ENCODE data around the gene MAPKAPK2.

Gene MAPKAPK2

DNA sequence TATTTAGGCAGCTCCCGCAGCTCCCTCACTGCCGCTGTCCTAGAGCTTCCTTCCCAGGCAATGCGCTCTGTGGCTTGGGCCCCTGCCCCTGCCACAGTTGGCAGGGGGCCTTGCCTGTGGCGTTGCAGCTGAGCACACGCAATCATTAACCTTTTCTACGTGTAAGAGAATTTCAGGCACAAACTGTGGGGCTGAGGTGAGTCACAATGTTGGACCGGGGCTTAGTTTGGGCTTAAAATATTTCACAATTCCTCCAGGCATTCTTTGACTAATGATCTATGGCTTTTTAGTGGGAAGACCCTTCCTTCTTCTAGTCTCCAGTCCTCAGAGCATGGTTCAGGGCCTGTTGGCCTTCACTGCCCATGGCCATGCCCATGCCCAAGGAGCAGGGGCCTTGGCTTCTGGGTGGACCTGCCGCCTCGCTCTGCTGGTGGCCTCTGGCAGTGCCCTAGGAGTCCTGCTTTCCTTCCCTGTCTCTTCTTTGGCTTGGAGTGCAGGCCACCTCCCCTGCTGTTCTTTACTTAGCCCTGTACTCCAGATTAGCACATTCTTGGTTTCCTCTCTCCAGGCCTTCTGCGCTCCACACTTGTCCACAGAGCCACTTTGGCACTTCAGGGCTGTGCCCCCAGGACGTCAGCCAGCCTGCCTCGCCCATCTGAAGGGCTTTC is 39.2 kb downstream of the MAPKAPK2 start:
- DNase-seq: no peak

DNA sequence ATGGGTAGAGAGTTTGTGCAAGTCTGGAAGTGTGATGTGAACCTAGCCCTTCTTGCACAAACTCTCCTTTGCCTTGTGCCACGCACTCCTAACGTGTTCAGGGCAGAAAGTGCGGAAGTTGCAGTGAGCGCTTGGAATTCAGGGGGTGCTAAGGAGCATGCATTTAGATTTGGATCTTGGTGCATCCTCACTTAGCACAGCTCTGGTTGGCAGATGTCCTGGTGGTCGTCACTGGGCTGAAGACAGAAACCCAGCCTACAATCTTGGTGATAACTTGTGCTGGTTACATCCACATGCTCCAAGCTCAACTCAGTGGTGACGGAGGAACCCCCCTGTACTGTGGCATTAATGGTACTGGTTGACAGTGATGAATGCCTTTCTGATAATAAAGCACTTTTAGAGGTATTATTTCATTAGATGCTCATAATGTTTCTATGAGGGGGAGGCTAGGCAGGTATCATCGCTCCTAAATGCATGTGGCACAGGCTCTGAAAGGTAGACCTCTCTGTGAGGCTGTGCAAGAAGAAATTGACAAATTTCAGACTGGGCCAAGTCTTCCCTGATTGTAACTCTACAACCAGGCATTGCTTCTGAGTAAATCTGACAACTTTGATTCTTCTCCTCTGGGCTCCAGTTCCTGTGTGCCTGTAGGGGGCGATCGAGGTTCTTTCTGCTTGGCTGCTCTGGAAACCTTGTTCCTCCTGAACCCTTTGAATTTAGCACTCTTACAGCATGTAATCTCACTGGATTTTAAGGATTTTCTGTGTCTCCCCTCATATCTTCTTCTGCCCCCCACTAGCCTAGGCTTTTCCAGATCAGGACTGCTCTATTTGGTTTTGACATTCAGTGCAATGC is 40.6 kb downstream of the MAPKAPK2 start:
- peak; percentile 79 for DNase-seq

- DNase-seq: no peak
Measured at GRCh38 chr1:206727981-206728696, 43.4 kb downstream of the MAPKAPK2 start.

DNA sequence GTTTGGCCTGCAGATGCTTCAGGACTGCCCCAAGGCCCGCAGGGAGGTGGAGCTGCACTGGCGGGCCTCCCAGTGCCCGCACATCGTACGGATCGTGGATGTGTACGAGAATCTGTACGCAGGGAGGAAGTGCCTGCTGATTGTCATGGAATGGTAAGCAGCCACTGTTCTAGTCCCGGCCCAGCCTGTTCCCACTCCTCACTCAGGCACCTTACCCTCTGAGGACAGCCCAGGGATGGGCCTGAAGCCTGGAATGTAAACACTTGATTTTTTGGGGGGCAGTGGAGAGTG is 43.9 kb downstream of the MAPKAPK2 start:
- no peak for DNase-seq

DNA sequence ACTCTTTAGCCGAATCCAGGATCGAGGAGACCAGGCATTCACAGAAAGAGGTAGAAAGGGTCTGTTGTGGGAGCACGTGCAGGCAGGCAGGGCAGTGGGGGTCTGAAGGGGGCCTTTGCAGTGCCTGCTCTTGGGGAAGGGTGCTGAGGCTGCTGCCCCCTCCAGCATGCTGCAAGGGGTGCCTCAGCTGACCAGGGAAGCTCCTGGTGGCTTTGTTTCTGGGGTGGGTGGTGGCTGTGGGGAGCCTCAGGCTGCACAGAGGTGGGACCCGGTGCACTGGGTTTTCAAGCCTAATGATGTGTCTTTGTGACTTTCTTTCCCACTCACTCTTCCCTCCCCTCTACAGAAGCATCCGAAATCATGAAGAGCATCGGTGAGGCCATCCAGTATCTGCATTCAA is 44.3 kb downstream of the MAPKAPK2 start:
- no peak for DNase-seq

DNA sequence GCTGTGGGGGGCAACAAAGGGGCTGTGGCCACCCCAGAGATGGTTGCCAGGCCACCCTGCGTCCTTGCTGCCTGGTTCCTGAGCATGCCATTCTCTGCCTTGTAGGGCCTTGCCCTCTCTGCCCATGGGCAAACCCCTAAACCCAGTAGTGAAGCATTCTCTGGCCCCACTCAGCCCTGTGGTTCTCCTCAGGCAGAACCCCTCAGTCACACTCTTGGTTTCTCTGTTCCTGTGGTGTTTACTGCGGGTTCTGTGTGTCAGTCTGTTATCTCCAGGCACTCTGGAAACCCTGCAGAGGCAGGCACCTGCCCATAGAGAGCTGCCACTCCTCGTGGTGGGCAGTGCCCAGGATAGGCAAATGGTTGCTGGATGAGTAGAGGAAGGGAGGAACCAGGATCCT is 44.8 kb downstream of the MAPKAPK2 start:
- no peak for DNase-seq

DNA sequence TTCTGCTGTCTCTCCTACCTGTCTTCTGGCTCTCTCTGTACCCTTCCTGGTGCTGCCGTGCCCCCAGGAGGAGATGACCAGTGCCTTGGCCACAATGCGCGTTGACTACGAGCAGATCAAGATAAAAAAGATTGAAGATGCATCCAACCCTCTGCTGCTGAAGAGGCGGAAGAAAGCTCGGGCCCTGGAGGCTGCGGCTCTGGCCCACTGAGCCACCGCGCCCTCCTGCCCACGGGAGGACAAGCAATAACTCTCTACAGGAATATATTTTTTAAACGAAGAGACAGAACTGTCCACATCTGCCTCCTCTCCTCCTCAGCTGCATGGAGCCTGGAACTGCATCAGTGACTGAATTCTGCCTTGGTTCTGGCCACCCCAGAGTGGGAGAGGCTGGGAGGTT is 47.8 kb downstream of the MAPKAPK2 start:
- DNase-seq: no peak

DNA sequence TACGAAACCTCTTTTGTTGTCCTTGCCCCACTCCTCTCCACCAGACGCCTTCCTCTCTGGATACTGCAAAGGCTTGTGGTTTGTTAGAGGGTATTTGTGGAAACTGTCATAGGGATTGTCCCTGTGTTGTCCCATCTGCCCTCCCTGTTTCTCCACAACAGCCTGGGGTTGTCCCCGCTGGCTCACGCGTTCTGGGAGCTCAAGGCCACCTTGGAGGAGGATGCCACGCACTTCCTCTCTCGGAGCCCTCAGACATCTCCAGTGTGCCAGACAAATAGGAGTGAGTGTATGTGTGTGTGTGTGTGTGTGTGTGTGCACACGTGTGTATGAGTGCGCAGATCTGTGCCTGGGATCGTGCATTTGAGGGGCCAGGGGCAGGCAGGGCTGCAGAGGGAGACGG is 48.3 kb downstream of the MAPKAPK2 start:
- DNase-seq: no peak

DNA sequence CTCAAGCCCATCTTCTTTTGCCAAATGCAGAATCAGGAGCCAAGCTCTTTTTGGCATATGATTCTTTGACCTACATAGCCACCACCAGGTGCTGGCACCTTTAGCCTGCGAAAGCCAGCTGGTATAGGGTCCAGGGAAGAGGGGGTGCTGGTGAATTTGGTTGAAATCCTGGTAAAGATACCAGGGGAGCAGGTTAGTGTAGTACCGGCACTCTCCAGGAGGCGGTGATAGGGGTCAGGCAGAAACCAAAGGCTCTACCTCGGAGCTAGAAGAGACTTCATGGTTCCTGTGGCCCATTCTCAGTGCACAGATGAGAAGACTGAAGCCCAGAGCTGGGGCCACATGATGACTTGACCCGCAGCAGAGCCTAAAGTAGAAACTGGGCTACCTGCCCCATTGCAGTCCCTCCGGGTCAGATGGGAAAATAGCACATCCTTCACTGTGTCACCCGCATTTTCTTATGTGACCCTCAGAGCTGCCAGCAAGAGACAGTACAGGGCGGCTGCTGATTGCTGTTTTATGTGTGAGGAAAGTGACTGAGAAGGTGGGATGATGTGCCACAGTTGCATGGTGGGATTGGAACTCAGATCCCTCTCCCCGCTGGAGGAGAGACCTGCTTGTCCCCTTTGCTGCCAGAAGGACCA is 49.9 kb downstream of the MAPKAPK2 start:
- DNase-seq: peak; percentile 86

DNA sequence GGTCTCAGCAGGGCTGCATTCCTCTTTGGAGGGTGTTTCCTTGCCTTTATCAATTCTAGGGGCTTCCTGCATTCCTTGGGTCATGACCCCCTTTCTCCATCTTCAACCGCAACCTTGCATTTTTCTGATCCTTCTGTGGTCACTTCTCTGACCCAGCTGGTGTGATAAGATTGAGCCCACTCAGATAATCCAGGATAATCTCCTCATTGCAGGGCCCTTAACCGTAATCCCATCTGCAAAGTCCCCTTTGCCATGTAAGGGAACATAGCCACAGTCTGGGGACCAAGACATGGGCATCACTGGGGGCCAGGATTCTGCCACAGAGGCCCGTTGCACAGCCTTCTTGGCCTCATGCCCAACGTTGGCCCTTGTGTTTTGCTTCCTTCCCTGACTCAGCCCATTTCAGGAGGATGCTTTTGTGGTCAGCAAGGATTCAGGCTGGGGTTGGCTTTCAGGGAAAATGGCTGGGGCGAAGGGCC is 50.9 kb downstream of the MAPKAPK2 start:
- DNase-seq: no peak

DNA sequence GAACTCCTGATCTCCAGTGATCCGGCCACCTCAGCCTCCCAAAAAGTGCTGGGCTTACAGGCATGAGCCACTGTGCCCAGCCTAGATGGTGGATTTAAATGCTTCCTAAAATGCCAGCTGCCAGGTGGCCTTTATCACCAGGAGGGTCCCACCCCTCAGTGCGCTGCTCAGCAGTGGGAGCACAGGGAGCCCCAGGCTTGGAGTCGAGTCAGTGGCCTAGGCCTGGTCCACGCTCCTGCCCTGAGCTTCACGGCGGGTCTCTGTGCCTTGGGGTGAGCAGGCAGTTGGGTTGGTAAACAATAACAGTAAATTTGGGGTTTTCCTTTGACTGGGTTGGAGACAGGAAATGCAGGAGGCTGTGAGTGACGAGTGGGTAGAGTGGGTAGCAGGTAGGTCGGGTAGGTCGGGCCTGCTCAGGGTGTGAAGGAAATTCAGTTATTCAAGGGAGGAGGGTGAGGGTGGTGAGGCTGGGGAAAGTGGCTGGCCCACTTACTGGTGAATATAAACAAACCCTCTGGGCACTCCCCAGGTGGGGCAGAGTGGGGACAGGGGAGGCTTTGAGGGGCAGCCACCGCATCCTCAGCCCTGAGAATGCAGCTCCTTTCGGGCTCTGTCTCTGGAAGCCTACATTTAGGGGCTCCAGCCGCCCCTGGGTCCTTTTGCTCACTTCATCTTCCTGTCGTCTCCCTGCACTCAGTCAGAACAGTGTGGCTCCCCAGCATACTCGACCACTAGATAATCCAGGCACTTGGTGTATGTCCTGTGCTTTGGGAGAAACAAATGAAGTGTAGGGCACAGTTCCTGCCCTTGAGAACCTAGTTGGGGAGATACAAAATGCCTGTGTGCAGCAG is 52.4 kb downstream of the MAPKAPK2 start:
- no peak for DNase-seq

DNA sequence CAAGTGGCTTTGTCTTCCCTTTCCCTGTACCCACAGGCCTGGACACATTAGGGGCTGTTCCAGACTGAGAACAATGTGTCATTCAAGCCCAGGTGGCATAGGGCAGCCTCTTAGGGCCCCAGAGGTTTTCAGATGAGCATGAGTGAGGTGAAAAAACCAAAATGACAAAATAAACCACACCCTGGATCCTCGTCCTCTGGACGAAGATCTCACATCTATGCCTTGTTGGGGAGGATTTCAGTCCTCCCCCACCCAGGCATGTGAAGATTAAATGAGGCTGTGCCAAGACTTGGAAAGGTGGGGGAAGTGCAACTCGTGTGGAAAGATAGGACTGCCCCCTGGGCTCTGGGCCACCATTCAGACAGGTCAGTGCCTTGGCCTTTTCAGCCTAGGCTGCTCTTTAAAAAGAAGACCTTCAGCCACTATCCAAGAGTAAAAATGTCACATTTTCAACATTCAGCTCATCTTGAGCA is 53.1 kb downstream of the MAPKAPK2 start:
- no peak for DNase-seq

GRCh38 chr1:206738370-206739366 is 54.0 kb downstream of the MAPKAPK2 start:
- no peak for DNase-seq

DNA sequence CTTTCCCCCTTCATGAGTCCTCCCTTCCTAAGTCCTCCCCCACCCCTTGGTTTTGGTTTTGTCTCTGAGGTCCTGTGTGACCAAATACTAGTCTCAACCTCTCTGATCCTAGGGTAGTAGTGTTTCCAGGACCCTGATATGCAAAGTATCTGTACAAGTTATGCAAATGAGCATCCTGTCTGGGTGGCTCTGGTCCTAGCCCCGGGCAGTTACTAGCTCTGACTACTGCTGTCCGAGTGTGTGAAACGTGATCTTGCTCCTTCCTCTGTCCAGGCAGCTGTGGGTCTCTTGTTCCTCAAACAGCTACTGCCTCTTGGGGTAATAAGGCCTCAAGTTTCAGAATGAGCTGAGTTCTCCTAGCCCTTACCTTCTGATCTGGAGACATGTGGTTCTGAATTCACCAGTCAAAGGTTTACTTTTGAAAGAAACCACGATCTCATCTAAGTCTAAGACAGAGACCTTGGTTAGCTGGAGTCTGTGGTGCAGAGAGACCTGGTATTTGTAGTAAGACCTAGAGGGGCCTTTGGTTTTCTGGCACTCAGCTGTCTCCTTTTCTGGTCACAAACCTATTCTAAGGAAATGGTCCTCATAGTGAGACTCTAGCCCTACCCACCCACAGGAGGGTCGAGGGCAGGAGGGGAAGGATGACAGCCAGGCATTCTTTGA is 54.8 kb downstream of the MAPKAPK2 start:
- peak; percentile 47 for DNase-seq

GRCh38 chr1:206741142-206741701 is 56.5 kb downstream of the MAPKAPK2 start:
- DNase-seq: no peak

DNA sequence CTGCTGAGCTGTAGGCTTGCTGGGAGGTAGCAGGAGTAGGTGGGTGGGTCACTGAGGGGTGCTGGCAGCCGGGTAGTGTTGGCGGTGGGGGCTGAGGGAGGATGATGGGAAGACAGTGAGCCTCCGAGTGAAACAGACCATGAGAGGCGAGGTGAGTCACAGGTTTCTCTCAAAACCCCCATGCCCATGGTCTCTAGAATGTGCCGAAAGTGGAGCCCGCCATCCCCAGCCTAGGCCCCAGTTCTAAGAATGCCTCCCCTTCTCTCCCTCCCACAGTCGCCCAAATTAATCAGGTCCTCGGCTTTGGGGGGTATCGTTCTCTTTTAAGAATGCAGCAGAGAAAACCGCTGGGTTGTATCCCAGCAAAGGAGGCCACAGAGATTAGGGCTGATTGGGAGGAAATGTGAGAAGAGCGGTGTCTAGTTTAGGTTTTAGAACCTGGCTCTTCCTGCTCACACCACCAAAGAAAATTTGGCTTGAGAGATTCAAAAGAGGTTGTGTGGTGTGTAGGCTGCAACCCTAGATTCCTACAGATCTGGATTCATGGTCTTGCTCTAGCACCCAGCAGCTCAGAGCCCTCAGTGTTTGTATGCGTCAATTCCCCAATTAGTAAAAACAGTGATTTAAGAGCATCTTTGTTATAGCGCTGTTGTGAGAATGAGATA is 58.1 kb downstream of the MAPKAPK2 start:
- DNase-seq: peak; percentile 47

DNA sequence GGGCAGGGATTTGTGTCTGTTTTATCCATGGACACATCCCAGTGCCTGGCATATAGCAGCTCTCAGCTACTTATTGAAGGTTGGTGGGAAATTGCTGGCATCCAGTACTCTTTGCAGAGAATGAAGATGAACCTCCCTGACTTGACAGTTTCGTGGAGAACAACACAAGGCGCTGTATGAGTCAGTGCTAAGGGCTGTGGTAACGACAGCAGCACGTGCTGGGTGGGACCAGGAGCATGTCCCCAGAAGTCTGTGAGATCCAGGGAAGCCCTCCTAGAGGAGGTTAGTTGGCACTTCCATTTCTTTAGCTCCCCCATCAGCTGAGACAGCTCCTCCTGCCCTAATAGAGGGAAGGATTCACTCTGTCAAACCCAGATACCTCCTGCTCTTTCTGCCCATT is 60.0 kb downstream of the MAPKAPK2 start:
- peak; percentile 48 for DNase-seq

DNA sequence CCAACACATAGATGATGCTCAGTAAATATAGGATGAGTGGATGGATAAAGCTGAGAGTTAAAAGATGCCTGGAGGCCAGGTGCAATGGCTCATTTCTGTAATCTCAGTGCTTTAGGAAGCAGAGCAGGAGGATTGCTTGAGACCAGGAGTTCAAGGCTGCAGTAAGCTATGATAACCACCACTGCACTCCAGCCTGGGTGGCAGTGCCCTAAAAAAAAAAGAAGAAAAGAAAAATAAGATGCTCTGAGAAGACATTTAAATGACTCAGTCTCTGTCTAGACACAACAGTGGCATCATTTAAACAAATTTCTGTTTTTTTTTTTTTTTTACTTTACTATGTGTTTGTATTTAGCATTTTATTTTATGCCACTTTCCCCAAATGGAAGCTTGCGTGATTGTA is 60.6 kb downstream of the MAPKAPK2 start:
- DNase-seq: no peak

DNA sequence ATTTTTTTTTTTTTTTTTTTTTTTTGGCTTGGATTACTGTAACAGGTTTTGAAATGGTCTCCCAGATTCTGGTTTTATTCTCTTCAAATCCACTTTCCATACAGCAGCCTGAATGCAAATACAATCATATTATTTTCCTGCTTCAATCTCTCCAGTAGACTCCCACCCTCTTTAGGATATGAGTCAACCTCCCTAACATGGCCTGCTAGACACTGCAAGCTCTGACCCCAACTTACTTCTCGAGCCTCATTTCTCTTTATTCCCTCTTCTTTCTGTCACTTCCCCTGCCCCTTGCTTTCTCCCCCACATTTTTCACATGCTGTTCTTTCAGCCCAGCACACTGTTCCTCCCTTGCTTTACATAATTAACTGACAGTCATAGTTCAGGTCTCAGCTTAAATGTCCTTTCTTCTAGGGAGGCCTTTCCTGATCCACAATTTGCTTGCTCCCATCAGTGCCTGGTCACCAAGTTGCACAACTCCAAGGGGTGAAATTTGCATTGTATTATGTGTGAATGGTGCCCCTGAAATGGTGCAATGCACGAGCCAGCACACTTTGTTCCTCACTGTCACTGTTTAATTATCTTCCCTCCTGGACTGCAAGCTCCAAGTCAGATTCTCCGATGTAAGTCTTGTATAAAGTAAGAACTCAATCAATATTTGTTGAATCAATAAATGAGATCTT is 63.8 kb downstream of the MAPKAPK2 start:
- DNase-seq: no peak

Measured in stimulated activated CD4-positive, alpha-beta T cell treated with anti-CD3 and anti-CD28 coated beads, Interleukin-15, amount 100 ng/mL, for 24 hours (primary cell).